Right atrium auricular region (tissue), 2 donors: ENCODE results near the gene HS6ST3. TPM values are rescaled to one million over a fixed set of nuclear protein-coding genes. Genes with fewer than 3 reads are reported as not detected.
"Not testable (repeated sequence)": the region's sequence is repeated elsewhere in the genome, so short reads cannot be mapped to it uniquely, and the experiment has no call there.

Experiments
- DNase-seq: peaks from one replicate; pipeline ENCODE4 v3.0.0-alpha.2; 2019; ENCODE audit warnings: low spot score
- H3K27ac ChIP-seq, 2 donors: fragments of 200-600 bp; sonication (generic); 1 replicate in 1 of 2; 2 replicates in 1 of 2; pipeline ENCODE4 v1.5.1; 2016 to 2019
- H3K27me3 ChIP-seq, 2 donors: fragments of 200-600 bp; sonication (generic); one replicate each; pipeline versions ENCODE4 v1.5.1 to v1.6.0; 2017 to 2019
- H3K36me3 ChIP-seq: fragments of 200-600 bp; sonication (generic); one replicate; pipeline ENCODE4 v1.5.1; 2016
- H3K4me1 ChIP-seq, 2 donors: fragments of 200-600 bp; sonication (generic); one replicate each; pipeline versions ENCODE4 v1.5.1 to v1.6.0; 2017 to 2019
- H3K4me3 ChIP-seq, 2 donors: fragments of 200-600 bp; sonication (generic); 1 replicate in 1 of 2; 2 replicates in 1 of 2; pipeline ENCODE4 v1.5.1; 2017 to 2019; ENCODE audit warnings: mild to moderate bottlenecking in 1 of 2, moderate library complexity in 1 of 2
- H3K9me3 ChIP-seq, 2 donors: fragments of 200-600 bp; sonication (generic); one replicate each; pipeline ENCODE4 v1.5.1; 2019
- total RNA-seq, 2 donors: library from RNA; depleted of rRNA; stranded (reverse); fragments of >200 nt; gene quantifications; one replicate each; pipeline ENCODE4 v1.1.0, GENCODE V29; 2016
- TF ChIP-seq, protein P1 (sequence below), 2 donors: fragments of 200-600 bp; sonication (generic); IDR thresholded peaks; one replicate each; pipeline ENCODE4 v1.5.1; 2019; ENCODE audit warnings: antibody characterized with exemption in 2 of 2

The HS6ST3 gene
- total RNA-seq, 2 donors from 2014 or later = 0.59 to 3.1 TPM

GRCh38 chr13:96109125-96109524 is 19.2 kb downstream of the HS6ST3 start:
- Histone ChIP-seq H3K4me3 (no peak overlapping the region), H3K36me3 (no peaks in the 10 kb centered on the region), H3K27ac (no peak overlapping the region), H3K4me1 (no peaks in the 10 kb centered on the region), H3K9me3 (peaks cover 0 to 22% of the 10 kb centered on the region in 2 donors), H3K27me3 (no peaks in the 10 kb centered on the region)
- TF ChIP-seq, protein P1, sequence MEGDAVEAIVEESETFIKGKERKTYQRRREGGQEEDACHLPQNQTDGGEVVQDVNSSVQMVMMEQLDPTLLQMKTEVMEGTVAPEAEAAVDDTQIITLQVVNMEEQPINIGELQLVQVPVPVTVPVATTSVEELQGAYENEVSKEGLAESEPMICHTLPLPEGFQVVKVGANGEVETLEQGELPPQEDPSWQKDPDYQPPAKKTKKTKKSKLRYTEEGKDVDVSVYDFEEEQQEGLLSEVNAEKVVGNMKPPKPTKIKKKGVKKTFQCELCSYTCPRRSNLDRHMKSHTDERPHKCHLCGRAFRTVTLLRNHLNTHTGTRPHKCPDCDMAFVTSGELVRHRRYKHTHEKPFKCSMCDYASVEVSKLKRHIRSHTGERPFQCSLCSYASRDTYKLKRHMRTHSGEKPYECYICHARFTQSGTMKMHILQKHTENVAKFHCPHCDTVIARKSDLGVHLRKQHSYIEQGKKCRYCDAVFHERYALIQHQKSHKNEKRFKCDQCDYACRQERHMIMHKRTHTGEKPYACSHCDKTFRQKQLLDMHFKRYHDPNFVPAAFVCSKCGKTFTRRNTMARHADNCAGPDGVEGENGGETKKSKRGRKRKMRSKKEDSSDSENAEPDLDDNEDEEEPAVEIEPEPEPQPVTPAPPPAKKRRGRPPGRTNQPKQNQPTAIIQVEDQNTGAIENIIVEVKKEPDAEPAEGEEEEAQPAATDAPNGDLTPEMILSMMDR (IDR thresholded peaks at IDR 0.05) = no peak
- no peak for DNase-seq

- Histone ChIP-seq H3K36me3 (no peaks in the 10 kb centered on the region), H3K27ac (no peak overlapping the region), H3K4me1 (no peaks in the 10 kb centered on the region), H3K4me3 (no peak overlapping the region), H3K27me3 (no peaks in the 10 kb centered on the region), H3K9me3 (peaks cover 0 to 7% of the 10 kb centered on the region in 2 donors)
- TF ChIP-seq, protein P1 (IDR thresholded peaks at IDR 0.05) = no peak
- DNase-seq = no peak
Measured at GRCh38 chr13:96112936-96113335, 23.0 kb downstream of the HS6ST3 start.

DNA sequence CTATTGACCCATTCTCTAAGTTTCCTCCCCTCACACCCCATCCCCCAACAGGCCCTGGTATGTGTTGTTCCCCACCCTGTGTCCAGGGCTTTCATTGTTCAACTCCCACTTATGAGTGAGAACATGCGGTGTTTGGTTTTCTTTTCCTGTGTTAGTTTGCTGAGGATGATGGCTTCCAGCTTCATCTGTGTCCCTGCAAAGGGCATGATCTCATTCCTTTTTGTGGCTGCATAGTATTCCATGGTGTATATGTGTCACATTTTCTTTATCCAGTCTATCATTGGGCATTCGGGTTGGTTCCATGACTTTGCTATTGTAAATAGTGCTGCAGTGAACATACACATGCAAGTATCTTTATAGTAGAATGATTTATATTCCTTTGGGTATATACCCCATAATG is 25.5 kb downstream of the HS6ST3 start:
- not testable (repeated sequence) for H3K4me1 ChIP-seq, DNase-seq, H3K27ac ChIP-seq, H3K27me3 ChIP-seq, H3K36me3 ChIP-seq, H3K9me3 ChIP-seq, H3K4me3 ChIP-seq

DNA sequence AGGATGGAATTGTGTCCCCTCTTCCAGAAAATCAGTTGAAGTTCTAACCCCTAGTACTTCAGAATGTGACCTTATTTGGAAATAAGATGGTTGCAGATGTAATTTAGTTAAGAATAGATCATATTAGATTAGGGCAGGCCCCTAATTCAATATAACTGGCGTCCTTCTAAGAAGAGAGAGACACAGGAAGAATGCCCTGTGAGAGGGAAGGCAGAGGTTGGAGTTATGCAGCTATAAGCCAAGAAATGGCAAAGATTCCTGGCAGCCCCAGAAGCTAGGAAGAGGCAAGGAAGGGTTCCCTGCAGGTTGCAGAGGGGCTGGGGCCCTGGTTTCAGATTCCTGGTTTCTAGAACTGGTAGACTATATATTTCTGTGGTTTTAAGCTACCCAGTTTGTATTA is 30.0 kb downstream of the HS6ST3 start:
- H3K4me1 ChIP-seq = no peaks in the 10 kb centered on the region
- DNase-seq = no peak
- H3K27ac ChIP-seq = no peak overlapping the region
- H3K4me3 ChIP-seq = no peak overlapping the region
- TF ChIP-seq, protein P1 (IDR thresholded peaks at IDR 0.05) = no peak
- no peaks in the 10 kb centered on the region for H3K27me3 ChIP-seq
- no peaks in the 10 kb centered on the region for H3K36me3 ChIP-seq
- no peaks in the 10 kb centered on the region for H3K9me3 ChIP-seq

DNA sequence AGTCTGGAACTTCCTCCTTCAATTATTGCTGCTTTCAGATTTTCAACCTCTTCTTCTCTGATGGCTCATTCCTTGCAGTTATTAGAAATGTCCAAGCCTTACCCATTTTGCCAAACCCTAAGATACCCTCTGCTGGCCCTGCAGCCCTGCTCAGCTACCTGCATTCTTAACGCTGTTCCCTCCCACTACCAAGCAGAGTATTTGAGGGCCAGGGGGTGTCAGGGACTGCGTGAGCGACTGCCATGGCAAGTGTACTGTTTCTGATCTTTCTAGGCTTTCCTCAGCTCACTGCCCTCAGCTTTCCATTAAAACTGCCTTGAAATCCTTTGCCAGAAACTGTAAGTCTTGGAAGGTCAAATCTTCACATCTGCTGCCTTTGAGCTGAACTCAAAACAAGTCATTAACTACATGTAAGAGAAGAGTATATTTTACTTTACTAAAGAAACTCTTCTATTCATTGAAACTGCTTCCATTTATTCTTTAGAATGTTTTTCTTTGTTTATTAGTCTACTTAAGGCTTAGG is 41.0 kb downstream of the HS6ST3 start:
- Histone ChIP-seq H3K36me3 (no peaks in the 10 kb centered on the region), H3K4me1 (no peaks in the 10 kb centered on the region), H3K4me3 (no peak overlapping the region), H3K27ac (no peak overlapping the region), H3K9me3 (no peaks in the 10 kb centered on the region), H3K27me3 (no peaks in the 10 kb centered on the region)
- TF ChIP-seq, protein P1 (IDR thresholded peaks at IDR 0.05) = no peak
- no peak for DNase-seq

- Histone ChIP-seq H3K36me3 (no peaks in the 10 kb centered on the region), H3K4me1 (no peaks in the 10 kb centered on the region), H3K27me3 (no peaks in the 10 kb centered on the region), H3K27ac (no peak overlapping the region), H3K4me3 (no peak overlapping the region), H3K9me3 (no peaks in the 10 kb centered on the region)
- DNase-seq = no peak
- TF ChIP-seq, protein P1 (IDR thresholded peaks at IDR 0.05) = peak in 1 of 2 donors; percentile 44
Measured at GRCh38 chr13:96141032-96141431, 51.1 kb downstream of the HS6ST3 start.
